Natural killer cell (primary cell): Measurements from ENCODE around the gene SSH2. TPM values are rescaled to one million over a fixed set of nuclear protein-coding genes. Genes with fewer than 3 reads are reported as not detected.

Experiments used
- ATAC-seq, 3 donors: fragments of 150-1000 bp in 2 of 3; fragments of 200-7000 bp in 1 of 3; cut with Tn5 transposase; 1 replicate in 1 of 3; 2 replicates in 2 of 3; pipeline ENCODE4 v1.10.0; 2021; ENCODE audit warnings: mild to moderate bottlenecking in 2 of 3, moderate library complexity in 2 of 3
- DNase-seq, 2 donors: peaks; one replicate each; pipeline versions ENCODE4 v3.0.0 to v3.0.0-alpha.2; 2013 to 2021; ENCODE audit warnings: mixed read lengths in 1 of 2
- H3K27ac ChIP-seq: one replicate; pipeline ENCODE4 v1.5.1; 2013; ENCODE audit warnings: mild to moderate bottlenecking, low read length
- H3K27me3 ChIP-seq: one replicate; pipeline ENCODE4 v1.6.1; 2013; ENCODE audit warnings: low read length; ENCODE audit not compliant: control insufficient read depth, insufficient read depth
- H3K36me3 ChIP-seq: one replicate; pipeline ENCODE4 v1.6.1; 2013; ENCODE audit warnings: low read length; ENCODE audit not compliant: control insufficient read depth, insufficient read depth
- H3K4me1 ChIP-seq: one replicate; pipeline ENCODE4 v1.6.1; 2013; ENCODE audit warnings: low read length; ENCODE audit not compliant: control insufficient read depth, insufficient read depth
- H3K4me3 ChIP-seq: one replicate; pipeline ENCODE4 v1.5.1; 2013; ENCODE audit warnings: low read length
- H3K9me3 ChIP-seq: one replicate; pipeline ENCODE4 v1.6.1; 2013; ENCODE audit warnings: low read length; ENCODE audit not compliant: control insufficient read depth, insufficient read depth
- H3K27ac Mint-ChIP-seq, 2 donors: one replicate each; pipeline ENCODE4 v1.8.0; 2022; ENCODE audit warnings: mild to moderate bottlenecking in 2 of 2, mixed read lengths in 2 of 2, moderate library complexity in 1 of 2
- H3K27me3 Mint-ChIP-seq, 2 donors: one replicate each; pipeline ENCODE4 v1.8.0; 2022; ENCODE audit warnings: low read depth in 2 of 2, mixed read lengths in 2 of 2
- H3K36me3 Mint-ChIP-seq: one replicate; pipeline ENCODE4 v1.8.0; 2022; ENCODE audit warnings: mixed read lengths
- H3K4me1 Mint-ChIP-seq, 2 donors: one replicate each; pipeline ENCODE4 v1.8.0; 2022; ENCODE audit warnings: mixed read lengths in 2 of 2
- H3K4me3 Mint-ChIP-seq: one replicate; pipeline ENCODE4 v1.8.0; 2022; ENCODE audit warnings: mild to moderate bottlenecking, moderate library complexity, mixed read lengths
- H3K9me3 Mint-ChIP-seq, 2 donors: one replicate each; pipeline ENCODE4 v1.8.0; 2022; ENCODE audit warnings: mixed read lengths in 2 of 2
- WGBS: methylation state at CpG from one replicate; pipeline ENCODE4 v1.1.7; 2013; ENCODE audit warnings: missing lambda C conversion rate; ENCODE audit not compliant: insufficient coverage; 5-methylcytosine and 5-hydroxymethylcytosine counted together
- intact Hi-C: fragments of 100-400 bp; cut with micrococcal nuclease; formaldehyde crosslinking; loops from one replicate; pipeline ENCODE4 v1.14.2; 2022
- total RNA-seq, 4 donors: library from RNA; stranded (reverse); fragments of 120-200 nt in 1 of 4; gene quantifications; one replicate each; pipeline versions ENCODE4 v1.2.3 to v1.2.4, GENCODE V29; 2013 to 2022
- TF ChIP-seq, protein P1 (sequence below): fragments of 200-600 bp; IDR thresholded peaks from one replicate; pipeline ENCODE4 v1.8.0; 2022; ENCODE audit warnings: antibody characterized with exemption

SSH2 gene
- total RNA-seq, 3 donors from 2014 or later (not counting 1 experiment from before 2014, with no cell fraction given), result 124 to 166 (median 144) TPM

DNA sequence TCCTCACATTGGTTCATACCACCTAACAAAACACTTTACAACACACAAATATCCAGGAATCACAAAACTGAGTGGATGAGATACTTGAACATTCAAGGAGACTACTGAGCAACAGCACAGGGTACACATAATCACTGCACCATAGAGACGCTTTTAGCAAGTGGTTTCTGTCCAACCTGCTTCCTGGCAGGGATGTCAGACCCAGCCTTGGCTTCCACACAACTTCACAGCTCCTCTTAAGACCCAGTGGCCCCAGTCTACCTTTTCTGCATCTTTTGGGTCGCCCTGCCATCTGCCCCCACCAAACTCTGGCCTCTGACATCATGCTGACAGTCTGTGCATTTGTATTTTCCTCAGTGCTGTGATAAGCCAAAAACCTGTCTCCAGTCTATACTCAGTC lies 301.4 kb downstream of the SSH2 start:
- Mint-ChIP-seq H3K4me1 (peaks cover 45 to 48% of the 10 kb centered on the region in 2 donors), H3K27me3 (no peaks in the 10 kb centered on the region), H3K9me3 (no peaks in the 10 kb centered on the region), H3K27ac (peak overlapping the region; percentile 29 to 32), H3K36me3 (peaks cover 12% of the 10 kb centered on the region), H3K4me3 (no peak overlapping the region)
- TF ChIP-seq, protein P1, sequence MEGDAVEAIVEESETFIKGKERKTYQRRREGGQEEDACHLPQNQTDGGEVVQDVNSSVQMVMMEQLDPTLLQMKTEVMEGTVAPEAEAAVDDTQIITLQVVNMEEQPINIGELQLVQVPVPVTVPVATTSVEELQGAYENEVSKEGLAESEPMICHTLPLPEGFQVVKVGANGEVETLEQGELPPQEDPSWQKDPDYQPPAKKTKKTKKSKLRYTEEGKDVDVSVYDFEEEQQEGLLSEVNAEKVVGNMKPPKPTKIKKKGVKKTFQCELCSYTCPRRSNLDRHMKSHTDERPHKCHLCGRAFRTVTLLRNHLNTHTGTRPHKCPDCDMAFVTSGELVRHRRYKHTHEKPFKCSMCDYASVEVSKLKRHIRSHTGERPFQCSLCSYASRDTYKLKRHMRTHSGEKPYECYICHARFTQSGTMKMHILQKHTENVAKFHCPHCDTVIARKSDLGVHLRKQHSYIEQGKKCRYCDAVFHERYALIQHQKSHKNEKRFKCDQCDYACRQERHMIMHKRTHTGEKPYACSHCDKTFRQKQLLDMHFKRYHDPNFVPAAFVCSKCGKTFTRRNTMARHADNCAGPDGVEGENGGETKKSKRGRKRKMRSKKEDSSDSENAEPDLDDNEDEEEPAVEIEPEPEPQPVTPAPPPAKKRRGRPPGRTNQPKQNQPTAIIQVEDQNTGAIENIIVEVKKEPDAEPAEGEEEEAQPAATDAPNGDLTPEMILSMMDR, result no peak
- Histone ChIP-seq H3K4me1 (no peaks in the 10 kb centered on the region), H3K27ac (no peak overlapping the region), H3K4me3 (no peak overlapping the region), H3K27me3 (no peaks in the 10 kb centered on the region), H3K36me3 (peaks cover 55% of the 10 kb centered on the region), H3K9me3 (no peaks in the 10 kb centered on the region)
- WGBS, result 80% methylated on average over 2 of the region's 2 CpGs
- ATAC-seq, result no peak
- intact Hi-C loops, result no loop called here
- DNase-seq, result no peak

DNA sequence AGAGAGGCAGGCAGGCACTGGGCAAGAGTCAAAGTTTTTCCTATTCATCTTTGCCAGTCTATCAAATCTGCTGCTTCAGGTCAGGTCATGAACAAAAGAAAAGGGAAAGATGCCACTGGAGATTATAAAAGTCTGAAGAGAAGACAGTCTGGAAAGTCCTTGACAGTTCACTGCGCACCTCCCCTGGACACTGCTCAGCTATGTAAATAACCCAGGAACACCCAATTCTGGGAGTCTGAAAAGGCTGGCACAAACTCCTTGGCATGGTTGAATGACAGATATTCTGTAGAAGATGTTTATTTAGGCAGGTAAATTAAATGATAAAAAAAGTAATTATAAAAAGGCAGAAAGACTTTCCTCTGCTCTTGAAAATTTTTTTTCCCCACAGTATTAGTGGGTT lies 302.1 kb downstream of the SSH2 start:
- H3K27ac ChIP-seq, result no peak overlapping the region
- H3K36me3 ChIP-seq, result peaks cover 48% of the 10 kb centered on the region
- peaks cover 12% of the 10 kb centered on the region for H3K36me3 Mint-ChIP-seq
- WGBS, result 100% methylated on average over 1 of the region's 1 CpG
- H3K27ac Mint-ChIP-seq, result peak overlapping the region; percentile 18 to 32
- H3K4me1 Mint-ChIP-seq, result peaks cover 40 to 51% of the 10 kb centered on the region in 2 donors
- DNase-seq (no peak), ATAC-seq (no peak)
- intact Hi-C loops, result no loop called here
- H3K4me3 Mint-ChIP-seq, result no peak overlapping the region
- H3K4me1 ChIP-seq, result peaks cover 4% of the 10 kb centered on the region
- TF ChIP-seq, protein P1, result no peak
- H3K9me3 Mint-ChIP-seq, result no peaks in the 10 kb centered on the region
- H3K9me3 ChIP-seq, result no peaks in the 10 kb centered on the region
- H3K4me3 ChIP-seq, result no peak overlapping the region
- H3K27me3 Mint-ChIP-seq, result no peaks in the 10 kb centered on the region
- H3K27me3 ChIP-seq, result no peaks in the 10 kb centered on the region

DNA sequence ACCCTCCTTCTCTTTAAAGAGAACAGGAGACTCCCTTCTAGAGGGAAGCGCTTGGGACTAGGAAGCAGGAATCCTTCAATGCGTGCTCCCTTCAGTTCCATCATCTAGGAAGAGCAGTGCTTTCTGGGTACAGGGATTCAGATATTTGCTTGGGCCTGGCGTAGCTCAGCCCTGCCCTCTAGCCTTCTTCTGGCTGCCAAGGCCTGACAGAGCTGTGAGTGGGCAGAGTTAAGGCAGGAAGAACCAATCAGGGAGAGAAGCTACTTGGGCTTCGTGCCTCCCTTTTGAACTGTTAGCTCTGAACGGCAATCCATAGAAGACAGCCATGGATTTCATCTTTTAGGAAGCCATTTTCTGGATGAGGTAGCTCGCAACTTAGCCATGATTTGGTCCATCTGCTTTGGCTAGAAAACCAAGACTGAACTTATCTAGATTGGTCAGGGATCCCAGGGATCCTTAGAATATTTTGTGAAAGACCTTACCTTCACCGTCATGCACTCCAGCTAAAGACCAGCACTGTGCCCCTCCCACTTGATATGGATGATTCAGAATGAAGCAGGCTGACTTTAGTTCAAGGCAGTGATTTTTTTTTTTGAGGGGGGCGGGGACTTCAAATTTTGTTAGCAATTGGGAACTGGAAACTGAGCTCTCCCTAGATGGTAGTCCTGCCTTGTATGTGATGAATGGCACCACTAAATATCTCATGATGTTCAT lies 304.8 kb downstream of the SSH2 start:
- TF ChIP-seq, protein P1, result no peak
- Histone ChIP-seq H3K27me3 (no peaks in the 10 kb centered on the region), H3K9me3 (no peaks in the 10 kb centered on the region), H3K27ac (no peak overlapping the region), H3K36me3 (peaks cover 21% of the 10 kb centered on the region), H3K4me3 (no peak overlapping the region), H3K4me1 (peaks cover 19% of the 10 kb centered on the region)
- Mint-ChIP-seq H3K27me3 (no peaks in the 10 kb centered on the region), H3K4me3 (no peak overlapping the region), H3K9me3 (no peaks in the 10 kb centered on the region), H3K36me3 (peaks cover 7% of the 10 kb centered on the region), H3K4me1 (peaks cover 39 to 49% of the 10 kb centered on the region in 2 donors), H3K27ac (peak overlapping the region in 1 of 2 donors; percentile 60)
- ATAC-seq (no peak), DNase-seq (no peak)
- intact Hi-C loops, result no loop called here
- WGBS, result 93% methylated on average over 8 of the region's 8 CpGs

DNA sequence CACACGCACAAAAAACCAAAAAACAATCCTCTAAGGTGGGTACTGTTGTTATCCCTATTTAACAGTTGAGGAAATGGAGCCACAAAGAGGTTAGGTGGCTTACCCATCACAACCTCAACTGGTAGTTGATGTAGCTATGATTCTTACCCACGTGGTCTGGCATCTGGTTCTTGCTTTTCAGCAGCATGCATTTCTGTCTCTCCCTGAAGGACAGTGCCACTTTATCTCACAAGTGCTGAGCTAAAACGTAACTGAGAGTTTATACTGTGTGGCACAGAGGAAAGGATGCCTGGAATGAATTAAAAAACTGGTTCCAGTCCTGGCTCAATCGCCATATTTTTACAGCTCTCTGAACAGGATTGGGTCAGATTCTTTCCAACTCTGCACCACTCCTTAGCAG lies 305.4 kb downstream of the SSH2 start:
- H3K4me3 ChIP-seq, result no peak overlapping the region
- no peaks in the 10 kb centered on the region for H3K9me3 Mint-ChIP-seq
- peaks cover 7% of the 10 kb centered on the region for H3K36me3 Mint-ChIP-seq
- H3K27ac ChIP-seq, result no peak overlapping the region
- TF ChIP-seq, protein P1, result no peak
- ATAC-seq (no peak), DNase-seq (peak in 1 of 2 donors; percentile 38)
- no peaks in the 10 kb centered on the region for H3K9me3 ChIP-seq
- no peak overlapping the region for H3K4me3 Mint-ChIP-seq
- H3K27ac Mint-ChIP-seq, result no peak overlapping the region
- intact Hi-C loops, result no loop called here
- WGBS, result 52% methylated on average over 3 of the region's 4 CpGs
- no peaks in the 10 kb centered on the region for H3K27me3 ChIP-seq
- peaks cover 34 to 43% of the 10 kb centered on the region in 2 donors for H3K4me1 Mint-ChIP-seq
- H3K27me3 Mint-ChIP-seq, result no peaks in the 10 kb centered on the region
- H3K4me1 ChIP-seq, result peaks cover 19% of the 10 kb centered on the region
- peaks cover 16% of the 10 kb centered on the region for H3K36me3 ChIP-seq
